GM20431 (cell line): ENCODE measurements around the gene MET.

ENCODE experiments used
- in situ Hi-C: fragments of 300-500 bp; cut with MseI, MboI; formaldehyde crosslinking; loops from one replicate; pipeline ENCODE4 v1.15.0; 2020; ENCODE audit warnings: low sequenced_read_pairs; ENCODE audit not compliant: unreplicated experiment

The MET gene

GRCh38 chr7:116776610-116777289 lies 104.8 kb downstream of the MET start:
- in situ Hi-C loops = no loop called here

- in situ Hi-C loops = no loop called here
These were observed 105.8 kb downstream of the MET start for GRCh38 chr7:116777651-116778281.

- in situ Hi-C loops = no loop called here
These were observed 107.2 kb downstream of the MET start for GRCh38 chr7:116779216-116779615.

- in situ Hi-C loops = no loop called here
These were observed 107.9 kb downstream of the MET start for GRCh38 chr7:116779931-116780330.

- in situ Hi-C loops = no loop called here
These were observed 108.5 kb downstream of the MET start for GRCh38 chr7:116780521-116780920.

- in situ Hi-C loops = no loop called here
These were observed 109.0 kb downstream of the MET start for GRCh38 chr7:116780966-116781365.

- in situ Hi-C loops = no loop called here
These were observed 109.6 kb downstream of the MET start for GRCh38 chr7:116781584-116781983.

- in situ Hi-C loops = no loop called here
These were observed 110.2 kb downstream of the MET start for GRCh38 chr7:116782177-116782711.

GRCh38 chr7:116783666-116784318 lies 111.8 kb downstream of the MET start:
- in situ Hi-C loops = no loop called here

GRCh38 chr7:116784647-116785046 lies 112.7 kb downstream of the MET start:
- in situ Hi-C loops = no loop called here

- in situ Hi-C loops = no loop called here
These were observed 113.8 kb downstream of the MET start for GRCh38 chr7:116785843-116786242.

- in situ Hi-C loops = no loop called here
These were observed 114.9 kb downstream of the MET start for GRCh38 chr7:116786791-116787443.

- in situ Hi-C loops = no loop called here
These were observed 115.9 kb downstream of the MET start for GRCh38 chr7:116787881-116788280.

GRCh38 chr7:116788572-116789197 lies 116.7 kb downstream of the MET start:
- in situ Hi-C loops = no loop called here

- in situ Hi-C loops = no loop called here
These were observed 118.0 kb downstream of the MET start for GRCh38 chr7:116790025-116790424.

GRCh38 chr7:116792813-116793212 lies 120.8 kb downstream of the MET start:
- in situ Hi-C loops = no loop called here

GRCh38 chr7:116793795-116794340 lies 121.9 kb downstream of the MET start:
- in situ Hi-C loops = no loop called here

GRCh38 chr7:116796471-116796870 lies 124.5 kb downstream of the MET start:
- in situ Hi-C loops = no loop called here

- in situ Hi-C loops = no loop called here
These were observed 125.6 kb downstream of the MET start for GRCh38 chr7:116797612-116798011.

- in situ Hi-C loops = no loop called here
These were observed 126.2 kb downstream of the MET start for GRCh38 chr7:116798232-116798631.
